ENCODE results near the gene SPDYC. TPM values are rescaled to one million over a fixed set of nuclear protein-coding genes. Genes with fewer than 3 reads are reported as not detected.

The SPDYC gene
- total and polyA plus RNA-seq, 3 donors from 2014 or later = 0.80 to 1.2 (median 1.2) TPM

DNA sequence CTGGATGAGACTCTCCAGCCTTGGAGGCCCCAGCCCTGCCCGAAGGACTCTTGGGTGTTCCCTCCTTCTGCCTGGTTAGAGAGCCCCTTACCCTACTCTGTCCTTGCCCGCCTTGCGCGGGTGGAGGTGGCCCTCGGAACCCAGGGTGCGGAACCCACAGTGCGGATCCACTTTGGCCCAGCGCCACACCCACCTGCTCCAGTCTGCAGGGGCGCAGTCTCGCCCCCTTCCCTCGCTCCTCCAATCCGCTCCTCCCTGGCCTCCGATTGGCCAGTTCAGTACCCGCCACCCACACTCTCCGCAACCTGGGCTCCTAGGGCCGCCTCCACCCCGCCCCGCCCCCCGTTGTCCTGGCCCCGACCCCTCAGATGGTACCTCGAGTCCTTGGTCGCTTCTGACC is 14.1 kb downstream of the SPDYC start:
- Histone ChIP-seq H3K36me3 (ENCODE audit: low read depth, missing control alignments) (no peaks in the 10 kb centered on the region), H3K27me3 (no peaks in the 10 kb centered on the region), H3K27ac (no peak overlapping the region), H3K4me1 (peaks cover 16% of the 10 kb centered on the region), H3K9me3 (no peaks in the 10 kb centered on the region), H3K4me3 (no peak overlapping the region)
- 59 to 75% methylated on average over 19 to 22 of the region's 22 CpGs for WGBS, 2 donors
- intact Hi-C loops (cut with DNase I; ENCODE audit: low total_unique reads) = no loop called here
- TF ChIP-seq POLR2A (IDR thresholded peaks at IDR 0.05) (no peak), CTCF (IDR thresholded peaks at IDR 0.05) (no peak)
- DNase-seq = peak; percentile 48

- H3K27ac ChIP-seq = no peak overlapping the region
- H3K27me3 ChIP-seq = no peaks in the 10 kb centered on the region
- no peak overlapping the region for H3K4me3 ChIP-seq
- no peak for DNase-seq
- TF ChIP-seq POLR2A (IDR thresholded peaks at IDR 0.05) = no peak
- TF ChIP-seq CTCF (IDR thresholded peaks at IDR 0.05) = no peak
- peaks cover 16% of the 10 kb centered on the region for H3K4me1 ChIP-seq
- intact Hi-C loops (cut with DNase I; ENCODE audit: low total_unique reads) = no loop called here
- H3K36me3 ChIP-seq (ENCODE audit: low read depth, missing control alignments) = no peaks in the 10 kb centered on the region
- H3K9me3 ChIP-seq = no peaks in the 10 kb centered on the region
- WGBS, 2 donors = 85 to 91% methylated on average over 2 of the region's 2 CpGs
These were observed 15.1 kb downstream of the SPDYC start for GRCh38 chr11:65185171-65185570.

- no peaks in the 10 kb centered on the region for H3K36me3 ChIP-seq (ENCODE audit: low read depth, missing control alignments)
- H3K4me1 ChIP-seq = peaks cover 11% of the 10 kb centered on the region
- H3K9me3 ChIP-seq = no peaks in the 10 kb centered on the region
- H3K4me3 ChIP-seq = no peak overlapping the region
- DNase-seq = no peak
- TF ChIP-seq POLR2A (IDR thresholded peaks at IDR 0.05) = no peak
- TF ChIP-seq CTCF (IDR thresholded peaks at IDR 0.05) = no peak
- intact Hi-C loops (cut with DNase I; ENCODE audit: low total_unique reads) = no loop called here
- H3K27me3 ChIP-seq = no peaks in the 10 kb centered on the region
- WGBS, 2 donors = 86 to 92% methylated on average over 11 to 18 of the region's 18 CpGs
- H3K27ac ChIP-seq = no peak overlapping the region
These were observed 15.9 kb downstream of the SPDYC start for GRCh38 chr11:65185869-65186341.

DNA sequence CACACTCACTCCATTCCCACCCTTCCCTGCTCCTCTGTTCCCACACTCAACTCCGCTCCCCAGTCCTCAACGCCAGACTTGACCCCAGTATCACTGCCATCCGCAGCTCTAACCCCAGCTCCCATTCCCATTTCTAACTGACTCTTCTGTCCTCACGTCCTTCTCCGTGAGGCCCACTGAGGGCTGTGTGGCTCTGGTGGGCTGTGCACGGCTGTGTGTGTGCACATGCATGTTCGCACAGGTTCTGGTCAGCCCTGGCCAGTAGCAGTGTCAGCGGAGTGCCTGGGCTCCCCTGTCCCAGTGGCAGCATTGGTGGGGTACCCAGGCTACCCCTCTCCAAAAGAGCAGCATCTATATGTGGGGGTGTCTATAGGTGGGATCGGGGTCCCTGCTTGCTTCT is 16.7 kb downstream of the SPDYC start:
- intact Hi-C loops (cut with DNase I; ENCODE audit: low total_unique reads) = no loop called here
- Histone ChIP-seq H3K4me1 (peaks cover 10% of the 10 kb centered on the region), H3K27ac (no peak overlapping the region), H3K27me3 (no peaks in the 10 kb centered on the region), H3K9me3 (no peaks in the 10 kb centered on the region), H3K4me3 (no peak overlapping the region), H3K36me3 (ENCODE audit: low read depth, missing control alignments) (no peaks in the 10 kb centered on the region)
- 91 to 93% methylated on average over 9 of the region's 9 CpGs for WGBS, 2 donors
- TF ChIP-seq POLR2A (IDR thresholded peaks at IDR 0.05) (no peak), CTCF (IDR thresholded peaks at IDR 0.05) (no peak)
- DNase-seq = no peak

DNA sequence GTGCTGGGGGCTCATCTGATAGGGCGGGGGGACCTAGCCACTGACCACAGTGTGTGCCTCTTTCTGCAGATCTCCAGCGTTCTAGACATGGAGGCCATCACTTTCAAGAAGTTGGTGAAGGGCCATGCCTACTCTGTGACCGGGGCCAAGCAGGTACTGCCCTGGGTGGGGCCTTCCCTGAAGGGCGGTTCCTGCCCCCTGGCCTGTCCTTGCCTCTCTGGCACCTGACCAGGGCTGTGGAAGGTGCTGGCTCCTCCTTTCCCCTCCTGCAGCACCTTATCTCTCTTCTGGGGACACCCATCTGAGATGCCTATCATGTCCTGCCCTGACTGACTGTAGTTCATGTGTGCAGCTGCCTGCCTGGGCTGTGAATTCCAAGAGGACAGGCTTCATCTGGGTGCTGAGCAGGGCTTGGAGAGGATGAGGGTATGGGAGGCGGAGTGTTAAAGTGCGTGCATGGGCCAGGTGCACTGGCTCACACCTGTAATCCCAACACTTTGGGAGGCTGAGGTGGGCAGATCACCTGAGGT is 17.2 kb downstream of the SPDYC start:
- H3K9me3 ChIP-seq = no peaks in the 10 kb centered on the region
- no peak for DNase-seq
- TF ChIP-seq CTCF (IDR thresholded peaks at IDR 0.05) (no peak), POLR2A (IDR thresholded peaks at IDR 0.05) (no peak)
- intact Hi-C loops (cut with DNase I; ENCODE audit: low total_unique reads) = no loop called here
- no peak overlapping the region for H3K4me3 ChIP-seq
- H3K36me3 ChIP-seq (ENCODE audit: low read depth, missing control alignments) = no peaks in the 10 kb centered on the region
- no peak overlapping the region for H3K27ac ChIP-seq
- no peaks in the 10 kb centered on the region for H3K27me3 ChIP-seq
- peaks cover 10% of the 10 kb centered on the region for H3K4me1 ChIP-seq
- 94 to 96% methylated on average over 6 of the region's 6 CpGs for WGBS, 2 donors

Measured in testis (tissue), 3 donors.